UCSD-AML1 (cell line): ENCODE data around the gene GINS2.

Experiments
- DNase-seq: peaks from one replicate; lab custom pipeline; 2025; ENCODE audit not compliant: unreplicated experiment; lab: John Stamatoyannopoulos, UW

Gene GINS2

GRCh38 chr16:85628265-85628556, 60.5 kb downstream of the GINS2 start:
- no peak for DNase-seq

GRCh38 chr16:85627526-85628264, 61.1 kb downstream of the GINS2 start:
- DNase-seq = no peak

- no peak for DNase-seq
Observed at GRCh38 chr16:85627089-85627488, 61.7 kb downstream of the GINS2 start.
